SU-DHL-6 (cell line): ENCODE data around the gene NCS1.

ENCODE experiments used
- EZH2phosphoT487 ChIP-seq: fragments of 200-600 bp; sonication (generic), shearing (Covaris generic); conservative IDR thresholded peaks from 2 replicates; pipeline ENCODE4 v1.6.1; 2018; ENCODE audit warnings: mild to moderate bottlenecking, antibody characterized with exemption, low read length, moderate library complexity, mixed read lengths
- TF ChIP-seq, protein P1 (sequence below): fragments of 200-600 bp; sonication (generic); IDR thresholded peaks from one replicate; pipeline ENCODE4 v1.5.1; 2017; ENCODE audit warnings: antibody characterized with exemption, mild to moderate bottlenecking, low read length, moderate library complexity; ENCODE audit not compliant: insufficient read depth, poor library complexity, severe bottlenecking

DNA sequence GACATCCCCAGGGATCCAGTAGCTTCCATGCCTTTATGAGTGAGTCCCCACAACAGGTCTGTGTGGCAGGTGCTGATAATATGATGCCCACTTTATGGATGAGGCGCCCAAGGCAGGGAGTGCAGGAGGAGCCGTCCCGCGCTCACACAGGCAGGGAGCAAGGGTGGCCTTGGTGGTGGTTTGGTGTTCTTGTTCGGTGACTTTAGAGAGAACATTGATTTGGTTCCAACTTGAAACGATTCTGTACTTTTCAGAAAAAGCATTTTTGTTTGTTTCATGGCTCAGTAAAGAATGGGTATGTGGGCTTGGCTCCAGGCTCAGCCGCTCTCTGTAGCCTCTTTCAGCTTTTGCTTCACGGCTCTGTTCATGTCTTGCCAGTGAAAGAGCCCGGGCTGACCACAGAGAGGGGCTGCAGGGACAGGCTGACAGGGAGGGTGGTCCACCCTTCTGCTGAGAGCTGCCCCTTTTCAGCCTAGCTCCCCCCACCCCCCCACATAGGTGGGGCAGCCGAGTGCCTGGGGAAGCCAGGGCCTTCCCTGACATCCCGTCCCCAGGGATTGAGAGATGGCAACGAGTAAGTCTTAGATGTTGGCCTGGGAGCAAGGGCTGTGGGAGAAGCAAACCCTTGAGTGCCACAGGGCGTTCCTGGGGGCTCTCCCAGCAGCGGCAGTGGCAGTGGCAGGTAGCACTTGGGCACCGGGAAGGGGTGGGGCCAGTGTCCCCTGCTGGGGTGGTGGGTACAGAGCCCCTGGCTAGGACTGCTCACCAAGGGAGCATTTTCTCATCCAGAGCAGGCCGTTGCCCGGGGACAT is 28.0 kb downstream of the NCS1 start:
- TF ChIP-seq, protein P1, sequence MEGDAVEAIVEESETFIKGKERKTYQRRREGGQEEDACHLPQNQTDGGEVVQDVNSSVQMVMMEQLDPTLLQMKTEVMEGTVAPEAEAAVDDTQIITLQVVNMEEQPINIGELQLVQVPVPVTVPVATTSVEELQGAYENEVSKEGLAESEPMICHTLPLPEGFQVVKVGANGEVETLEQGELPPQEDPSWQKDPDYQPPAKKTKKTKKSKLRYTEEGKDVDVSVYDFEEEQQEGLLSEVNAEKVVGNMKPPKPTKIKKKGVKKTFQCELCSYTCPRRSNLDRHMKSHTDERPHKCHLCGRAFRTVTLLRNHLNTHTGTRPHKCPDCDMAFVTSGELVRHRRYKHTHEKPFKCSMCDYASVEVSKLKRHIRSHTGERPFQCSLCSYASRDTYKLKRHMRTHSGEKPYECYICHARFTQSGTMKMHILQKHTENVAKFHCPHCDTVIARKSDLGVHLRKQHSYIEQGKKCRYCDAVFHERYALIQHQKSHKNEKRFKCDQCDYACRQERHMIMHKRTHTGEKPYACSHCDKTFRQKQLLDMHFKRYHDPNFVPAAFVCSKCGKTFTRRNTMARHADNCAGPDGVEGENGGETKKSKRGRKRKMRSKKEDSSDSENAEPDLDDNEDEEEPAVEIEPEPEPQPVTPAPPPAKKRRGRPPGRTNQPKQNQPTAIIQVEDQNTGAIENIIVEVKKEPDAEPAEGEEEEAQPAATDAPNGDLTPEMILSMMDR, result no peak
- no peak for TF ChIP-seq EZH2phosphoT487
